ENCODE data around the gene SLFNL1. TPM values are rescaled to one million over a fixed set of nuclear protein-coding genes. Genes with fewer than 3 reads are reported as not detected.

The SLFNL1 gene
- total RNA-seq, 4 donors from 2014 or later, result 0.42 to 0.97 (median 0.60) TPM; not detected in 1

DNA sequence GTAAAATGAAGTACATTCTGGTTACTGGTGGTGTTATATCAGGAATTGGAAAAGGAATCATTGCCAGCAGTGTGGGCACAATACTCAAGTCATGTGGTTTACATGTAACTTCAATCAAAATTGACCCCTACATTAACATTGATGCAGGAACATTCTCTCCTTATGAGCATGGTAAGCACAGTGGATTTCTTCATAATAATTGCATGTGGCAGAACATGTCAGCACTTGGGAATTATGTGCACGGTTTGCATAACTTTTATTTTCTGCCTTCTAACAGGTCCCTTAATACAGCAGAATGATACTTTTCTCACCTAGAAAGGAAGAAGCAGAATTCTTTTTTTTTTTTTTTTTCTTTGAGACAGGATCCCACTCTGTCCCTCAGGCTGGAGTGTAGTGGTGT lies 38.2 kb downstream of the SLFNL1 start:
- Histone ChIP-seq H3K27me3 (no peaks in the 10 kb centered on the region), H3K4me3 (no peak overlapping the region), H3K4me1 (peaks cover 47% of the 10 kb centered on the region), H3K27ac (peak overlapping the region; percentile 60), H3K9me3 (no peaks in the 10 kb centered on the region), H3K36me3 (peaks cover 39% of the 10 kb centered on the region)
- no peak for DNase-seq (ENCODE audit: low spot score in 2 of 2)
- TF ChIP-seq POLR2A (IDR thresholded peaks at IDR 0.05) (no peak), EP300 (IDR thresholded peaks at IDR 0.05) (no peak), CTCF (IDR thresholded peaks at IDR 0.05) (no peak)
- 58% methylated on average over 1 of the region's 1 CpG for WGBS

DNA sequence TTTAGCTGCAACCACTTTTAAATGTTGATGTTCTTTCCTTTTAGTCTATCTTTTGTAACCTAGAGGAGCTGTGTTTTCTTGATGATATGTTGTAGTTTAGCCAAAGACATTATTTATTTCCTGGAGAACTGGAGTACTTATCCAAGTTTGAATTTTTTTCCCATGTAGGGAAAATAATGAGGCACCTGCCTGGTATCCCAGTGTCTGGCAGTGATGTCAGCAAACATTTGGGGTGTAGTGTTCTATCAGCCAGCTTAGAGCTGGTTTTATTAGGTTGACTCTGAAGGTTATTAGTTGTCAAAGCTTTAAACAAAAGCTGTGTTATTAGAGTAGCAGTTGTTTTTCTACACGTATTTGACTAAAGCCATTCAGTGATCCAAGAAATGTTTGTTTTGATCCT lies 38.8 kb downstream of the SLFNL1 start:
- Histone ChIP-seq H3K4me3 (no peak overlapping the region), H3K27me3 (no peaks in the 10 kb centered on the region), H3K27ac (peak overlapping the region; percentile 60), H3K9me3 (no peaks in the 10 kb centered on the region), H3K4me1 (peaks cover 47% of the 10 kb centered on the region), H3K36me3 (peaks cover 34% of the 10 kb centered on the region)
- no peak for TF ChIP-seq POLR2AphosphoS5 (IDR thresholded peaks at IDR 0.05)
- TF ChIP-seq POLR2A (IDR thresholded peaks at IDR 0.05), result no peak
- no peak for TF ChIP-seq EP300 (IDR thresholded peaks at IDR 0.05)
- TF ChIP-seq CTCF (IDR thresholded peaks at IDR 0.05), result no peak
- DNase-seq (ENCODE audit: low spot score in 2 of 2), result no peak
- 57% methylated on average over 1 of the region's 1 CpG for WGBS

DNA sequence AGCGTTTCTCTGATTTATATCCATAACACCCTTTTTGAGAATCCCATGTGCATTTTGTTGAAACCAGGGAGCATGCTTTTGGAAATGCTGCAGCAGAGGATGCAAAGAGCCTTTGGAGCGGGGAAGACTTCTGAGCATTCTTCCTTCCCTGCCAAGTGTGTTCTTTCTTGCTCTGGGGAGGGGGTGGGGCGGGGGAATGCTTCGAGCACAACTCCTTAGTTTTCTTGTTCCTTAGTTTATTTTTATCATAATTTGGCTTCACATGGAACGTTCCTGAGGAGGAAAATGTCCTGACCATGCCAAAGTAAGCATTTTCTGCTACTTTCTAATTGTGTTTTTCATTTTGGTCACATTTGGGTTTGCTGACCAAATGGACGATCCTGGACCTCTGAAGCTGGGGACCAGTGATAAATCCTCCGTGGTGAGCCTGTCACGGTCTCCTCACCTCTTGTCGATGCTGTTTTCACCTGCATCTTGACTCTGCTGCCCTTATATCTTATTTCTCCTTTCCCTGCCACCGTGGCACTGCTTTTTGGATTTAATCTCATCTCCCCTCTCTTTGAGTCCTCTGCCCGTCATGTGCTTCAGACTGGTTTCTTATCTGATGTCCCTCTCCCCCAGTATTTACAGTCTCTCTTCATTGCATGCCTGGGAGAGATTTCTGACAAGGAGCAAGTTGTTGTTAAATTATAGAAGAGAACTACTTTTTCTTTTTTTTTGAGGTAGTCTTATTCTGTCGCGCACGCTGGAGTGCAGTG lies 39.7 kb downstream of the SLFNL1 start:
- WGBS, result 67% methylated on average over 14 of the region's 14 CpGs
- Histone ChIP-seq H3K4me3 (no peak overlapping the region), H3K36me3 (peaks cover 25% of the 10 kb centered on the region), H3K27me3 (no peaks in the 10 kb centered on the region), H3K4me1 (peaks cover 47% of the 10 kb centered on the region), H3K9me3 (no peaks in the 10 kb centered on the region), H3K27ac (no peak overlapping the region)
- no peak for DNase-seq (ENCODE audit: low spot score in 2 of 2)
- TF ChIP-seq POLR2AphosphoS5 (IDR thresholded peaks at IDR 0.05) (no peak), POLR2A (IDR thresholded peaks at IDR 0.05) (no peak), EP300 (IDR thresholded peaks at IDR 0.05) (no peak), CTCF (IDR thresholded peaks at IDR 0.05) (no peak)

GRCh38 chr1:40980453-40981121 lies 40.9 kb downstream of the SLFNL1 start:
- Histone ChIP-seq H3K27me3 (no peaks in the 10 kb centered on the region), H3K36me3 (peaks cover 12% of the 10 kb centered on the region), H3K4me3 (peak overlapping the region; percentile 74), H3K4me1 (peaks cover 47% of the 10 kb centered on the region), H3K9me3 (no peaks in the 10 kb centered on the region), H3K27ac (peak overlapping the region; percentile 94)
- 25% methylated on average over 27 of the region's 27 CpGs for WGBS
- DNase-seq (ENCODE audit: low spot score in 2 of 2), result peak in 1 of 2 donors; percentile 67
- no peak for TF ChIP-seq EP300 (IDR thresholded peaks at IDR 0.05)
- TF ChIP-seq POLR2A (IDR thresholded peaks at IDR 0.05), result no peak
- TF ChIP-seq CTCF (IDR thresholded peaks at IDR 0.05), result no peak
- no peak for TF ChIP-seq POLR2AphosphoS5 (IDR thresholded peaks at IDR 0.05)

DNA sequence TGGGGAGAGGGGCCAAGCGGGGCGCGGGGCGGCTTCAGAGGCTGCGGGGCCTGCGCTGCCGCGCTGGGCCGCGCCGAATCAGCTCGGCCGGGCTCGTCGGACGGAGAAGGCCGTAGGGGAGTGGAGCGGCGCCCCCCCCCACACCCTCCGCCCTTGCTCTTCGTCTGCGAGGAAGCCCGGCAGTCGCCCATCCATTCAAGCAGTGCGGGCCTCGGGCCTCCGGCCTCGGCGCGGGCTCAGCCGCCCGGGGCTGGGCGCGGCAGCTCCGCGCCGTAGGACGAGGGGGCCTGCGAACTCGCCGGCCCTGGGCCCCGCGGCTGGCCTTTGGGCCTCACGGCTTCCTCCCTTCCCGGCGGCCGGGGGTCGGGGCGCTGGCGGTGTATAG lies 41.5 kb downstream of the SLFNL1 start:
- Histone ChIP-seq H3K9me3 (no peaks in the 10 kb centered on the region), H3K27ac (peak overlapping the region; percentile 94), H3K27me3 (no peaks in the 10 kb centered on the region), H3K36me3 (peaks cover 9% of the 10 kb centered on the region), H3K4me3 (peak overlapping the region; percentile 74), H3K4me1 (peaks cover 47% of the 10 kb centered on the region)
- no peak for DNase-seq (ENCODE audit: low spot score in 2 of 2)
- no peak for TF ChIP-seq POLR2AphosphoS5 (IDR thresholded peaks at IDR 0.05)
- no peak for TF ChIP-seq EP300 (IDR thresholded peaks at IDR 0.05)
- TF ChIP-seq CTCF (IDR thresholded peaks at IDR 0.05), result no peak
- peak in 1 of 2 donors; percentile 24 for TF ChIP-seq POLR2A (IDR thresholded peaks at IDR 0.05)
- WGBS, result 1% methylated on average over 8 of the region's 50 CpGs

Measured in suprapubic skin (tissue), 4 donors.